Measurements from ENCODE around the gene DLK1. TPM values are rescaled to one million over a fixed set of nuclear protein-coding genes. Genes with fewer than 3 reads are reported as not detected.
A peak's percentile ranks its signal among the peaks of the same experiment; 100 is the strongest.

Gene DLK1
- total and polyA plus RNA-seq, 2 of the 13 experiments (the other 11 are each of a cell fraction or from before 2014, with no cell fraction given), result 95.5 to 312 TPM

- no peak overlapping the region for H2AFZ ChIP-seq (ENCODE audit: low read length)
- ATAC-seq, result peak; percentile 21; the same call in 2 of the 3 replicates
- H3K36me3 ChIP-seq (replicated peaks in 1 of 2; ENCODE audit: control insufficient read depth in 1 of 2, insufficient read depth in 2 of 2, low read length in 2 of 2), result no peaks in the 10 kb centered on the region
- FAIRE-seq, result no peak
- POLR2A ChIA-PET, result interaction anchor here (1.7 to 2.8 kb wide), 3 partner anchors 8 to 63 kb away, joined by 4 to 16 read pairs (median 5); no protein-coding TSS in a partner anchor
- H4K20me1 ChIP-seq (ENCODE audit: insufficient read depth, low read length), result no peaks in the 10 kb centered on the region
- peaks cover 75% of the 10 kb centered on the region for H3K4me1 ChIP-seq (ENCODE audit: insufficient read depth, low read length)
- no peaks in the 10 kb centered on the region for H3K9me3 ChIP-seq (ENCODE audit: low read length)
- H3K4me2 ChIP-seq (ENCODE audit: low read depth, low read length), result no peak overlapping the region
- WGBS (ENCODE audit: low lambda C conversion rate), result 30% methylated on average over 1 of the region's 1 CpG
- H3K27ac ChIP-seq (ENCODE audit: extremely low read length, insufficient read depth, low read length), result peak overlapping the region; percentile 93
- CTCF ChIA-PET (ENCODE audit: low intra/inter-chr PET ratio, low total read pairs), result no interaction called here
- no peaks in the 10 kb centered on the region for H3K27me3 ChIP-seq (ENCODE audit: control insufficient read depth in 1 of 2, insufficient read depth in 2 of 2, low read length in 2 of 2)
- intact Hi-C loops (cut with micrococcal nuclease; ENCODE audit: unreplicated experiment), result no loop called here
- H3K79me2 ChIP-seq (ENCODE audit: insufficient read depth, low read length), result no peaks in the 10 kb centered on the region
- no TSS peak for BruUV-seq (replicated peaks)
- DNase-seq (ENCODE audit: low spot score), result peak; percentile 65
- no peak overlapping the region for H3K4me3 ChIP-seq (replicated peaks in 1 of 3; ENCODE audit: insufficient read depth in 1 of 3, low read depth in 2 of 3, low read length in 3 of 3)
- in situ Hi-C loops (cut with HindIII; ENCODE audit: extremely low pct_ligation_motif_present, low pct_unique_long_range_greater_than_20kb), result no loop called here
- H3K9ac ChIP-seq (ENCODE audit: insufficient read depth, low read depth, low read length), result no peak overlapping the region
- TF ChIP-seq TFDP1 (CRISPR knock-in tag; IDR thresholded peaks at IDR 0.05; ENCODE audit: borderline replicate concordance), result peak; percentile 28; the same call in 1 of the 2 replicates
- no peak for TF ChIP-seq ZNF761 (CRISPR knock-in tag; conservative IDR thresholded peaks at IDR 0.05)
- TF ChIP-seq ZFX (CRISPR knock-in tag; IDR thresholded peaks at IDR 0.05; ENCODE audit: low read depth), result peak; percentile 51; the same call in 1 of the 2 replicates
- 0 out of 2 replicates have a peak, but pooled peaks have one; percentile 31 for TF ChIP-seq ZFY (CRISPR knock-in tag; IDR thresholded peaks at IDR 0.05)
- TF ChIP-seq NR2F6 (IDR thresholded peaks at IDR 0.05), result no peak
- TF ChIP-seq NR2F6 (CRISPR knock-in tag; IDR thresholded peaks at IDR 0.05), result 0 out of 2 replicates have a peak, but pooled peaks have one; percentile 11
- no peak for TF ChIP-seq CTCF (CRISPR knock-in tag; IDR thresholded peaks at IDR 0.05)
- TF ChIP-seq RBFOX2 (IDR thresholded peaks at IDR 0.05; ENCODE audit: low read depth, low read length), result no peak
- no peak for TF ChIP-seq FOXK1 (CRISPR knock-in tag; IDR thresholded peaks at IDR 0.05; ENCODE audit: borderline replicate concordance, low read depth)
- peak; percentile 25; the same call in 1 of the 2 replicates for TF ChIP-seq ETV5 (CRISPR knock-in tag; IDR thresholded peaks at IDR 0.05; ENCODE audit: borderline replicate concordance)
- TF ChIP-seq GATAD2A (CRISPR knock-in tag; IDR thresholded peaks at IDR 0.05), result peak; percentile 46; the same call in 1 of the 2 replicates
- no peak for TF ChIP-seq ZNF644 (CRISPR knock-in tag; IDR thresholded peaks at IDR 0.05; ENCODE audit: low read depth)
- 0 out of 2 replicates have a peak, but pooled peaks have one; percentile 48 for TF ChIP-seq GFI1 (CRISPR knock-in tag; IDR thresholded peaks at IDR 0.05; ENCODE audit: borderline replicate concordance)
- TF ChIP-seq ZNF503 (CRISPR knock-in tag; IDR thresholded peaks at IDR 0.05), result no peak
- TF ChIP-seq HMGXB3 (CRISPR knock-in tag; IDR thresholded peaks at IDR 0.05; ENCODE audit: borderline replicate concordance), result peak; percentile 39; the same call in 1 of the 2 replicates
- no peak for TF ChIP-seq FOXP1 (IDR thresholded peaks at IDR 0.05)
- TF ChIP-seq FOXP1 (CRISPR knock-in tag; IDR thresholded peaks at IDR 0.05), result 0 out of 2 replicates have a peak, but pooled peaks have one; percentile 44
- 0 out of 2 replicates have a peak, but pooled peaks have one; percentile 25 for TF ChIP-seq CBFB (CRISPR knock-in tag; IDR thresholded peaks at IDR 0.05)
Observed at GRCh38 chr14:100754020-100754419, 27.3 kb downstream of the DLK1 start.
